Duodenal mucosa (tissue), 2 donors: ENCODE results near the gene TSFM.

Experiments
- H3K27ac ChIP-seq: one replicate; pipeline ENCODE4 v1.7.0; 2013; ENCODE audit warnings: low read depth, low read length
- H3K27me3 ChIP-seq, 2 donors: one replicate each; pipeline ENCODE4 v1.7.0; 2013; ENCODE audit warnings: low read length in 2 of 2, control low read depth in 1 of 2; ENCODE audit not compliant: insufficient read depth in 2 of 2, control insufficient read depth in 1 of 2
- H3K36me3 ChIP-seq, 2 donors: one replicate each; pipeline ENCODE4 v1.7.0; 2013; ENCODE audit warnings: low read length in 2 of 2, control low read depth in 1 of 2; ENCODE audit not compliant: insufficient read depth in 2 of 2, control insufficient read depth in 1 of 2
- H3K4me1 ChIP-seq, 2 donors: one replicate each; pipeline ENCODE4 v1.7.0; 2013; ENCODE audit warnings: low read length in 2 of 2, control low read depth in 1 of 2; ENCODE audit not compliant: insufficient read depth in 2 of 2, control insufficient read depth in 1 of 2
- H3K4me3 ChIP-seq, 2 donors: one replicate each; pipeline ENCODE4 v1.7.0; 2013; ENCODE audit warnings: low read length in 2 of 2, low read depth in 1 of 2
- H3K9ac ChIP-seq, 2 donors: one replicate each; pipeline ENCODE4 v1.7.0; 2013; ENCODE audit warnings: low read length in 2 of 2, low read depth in 1 of 2
- H3K9me3 ChIP-seq, 2 donors: one replicate each; pipeline ENCODE4 v1.7.0; 2013; ENCODE audit warnings: low read length in 2 of 2, control low read depth in 1 of 2; ENCODE audit not compliant: control insufficient read depth in 1 of 2

TSFM gene

GRCh38 chr12:57763881-57764661, 18.5 kb upstream of the TSFM start:
- Histone ChIP-seq H3K4me1 (peaks cover 19 to 29% of the 10 kb centered on the region in 2 donors), H3K9ac (peak overlapping the region in 1 of 2 donors; percentile 67), H3K27ac (no peak overlapping the region), H3K27me3 (peaks cover 25 to 33% of the 10 kb centered on the region in 2 donors), H3K4me3 (peak overlapping the region; percentile 77 to 83), H3K9me3 (no peaks in the 10 kb centered on the region), H3K36me3 (peaks cover 0 to 11% of the 10 kb centered on the region in 2 donors)

- peak overlapping the region; percentile 77 to 83 for H3K4me3 ChIP-seq
- H3K4me1 ChIP-seq: peaks cover 19 to 29% of the 10 kb centered on the region in 2 donors
- peak overlapping the region; percentile 53 to 67 for H3K9ac ChIP-seq
- no peak overlapping the region for H3K27ac ChIP-seq
- H3K9me3 ChIP-seq: no peaks in the 10 kb centered on the region
- peaks cover 0 to 15% of the 10 kb centered on the region in 2 donors for H3K36me3 ChIP-seq
- peaks cover 25 to 33% of the 10 kb centered on the region in 2 donors for H3K27me3 ChIP-seq
These were observed 18.0 kb upstream of the TSFM start for GRCh38 chr12:57764662-57765002.

GRCh38 chr12:57765003-57765697, 17.4 kb upstream of the TSFM start:
- Histone ChIP-seq H3K27ac (no peak overlapping the region), H3K27me3 (peaks cover 25 to 33% of the 10 kb centered on the region in 2 donors), H3K4me1 (peaks cover 19 to 29% of the 10 kb centered on the region in 2 donors), H3K36me3 (peaks cover 0 to 19% of the 10 kb centered on the region in 2 donors), H3K9me3 (no peaks in the 10 kb centered on the region), H3K9ac (peak overlapping the region; percentile 53 to 67), H3K4me3 (peak overlapping the region; percentile 77 to 83)

GRCh38 chr12:57765698-57766463, 16.7 kb upstream of the TSFM start:
- Histone ChIP-seq H3K4me3 (peak overlapping the region; percentile 77 to 83), H3K27ac (no peak overlapping the region), H3K36me3 (peaks cover 5 to 19% of the 10 kb centered on the region in 2 donors), H3K27me3 (peaks cover 25 to 33% of the 10 kb centered on the region in 2 donors), H3K4me1 (peaks cover 23 to 32% of the 10 kb centered on the region in 2 donors), H3K9ac (peak overlapping the region; percentile 7 to 67), H3K9me3 (no peaks in the 10 kb centered on the region)

GRCh38 chr12:57766464-57767304, 15.9 kb upstream of the TSFM start, which contains the start of gene CYP27B1:
CYP27B1 (minus strand) TSS chr12:57767078; CDS start chr12:57767041, 37 bp downstream.
- Histone ChIP-seq H3K4me3 (peak within 1 kb of the TSS; percentile 77 to 83), H3K27ac (no peak within 1 kb of the TSS), H3K9me3 (no peaks in the 10 kb centered on the region), H3K9ac (peak within 1 kb of the TSS in 1 of 2 donors; percentile 32), H3K4me1 (peaks cover 30 to 40% of the 10 kb centered on the region in 2 donors), H3K36me3 (peaks cover 5 to 19% of the 10 kb centered on the region in 2 donors), H3K27me3 (peaks cover 25 to 33% of the 10 kb centered on the region in 2 donors)

- H3K27ac ChIP-seq: no peak overlapping the region
- H3K9me3 ChIP-seq: no peaks in the 10 kb centered on the region
- peak overlapping the region in 1 of 2 donors; percentile 77 for H3K4me3 ChIP-seq
- peaks cover 25 to 33% of the 10 kb centered on the region in 2 donors for H3K27me3 ChIP-seq
- peaks cover 30 to 41% of the 10 kb centered on the region in 2 donors for H3K4me1 ChIP-seq
- no peak overlapping the region for H3K9ac ChIP-seq
- peaks cover 5 to 19% of the 10 kb centered on the region in 2 donors for H3K36me3 ChIP-seq
These were observed 15.3 kb upstream of the TSFM start for GRCh38 chr12:57767305-57767698.

- Histone ChIP-seq H3K27me3 (peaks cover 25 to 33% of the 10 kb centered on the region in 2 donors), H3K9me3 (no peaks in the 10 kb centered on the region), H3K27ac (no peak overlapping the region), H3K4me3 (no peak overlapping the region), H3K36me3 (peaks cover 5 to 19% of the 10 kb centered on the region in 2 donors), H3K4me1 (peaks cover 30 to 43% of the 10 kb centered on the region in 2 donors), H3K9ac (no peak overlapping the region)
These were observed 14.7 kb upstream of the TSFM start for GRCh38 chr12:57767876-57768275.

GRCh38 chr12:57769594-57769993, 13.0 kb upstream of the TSFM start:
- Histone ChIP-seq H3K27ac (no peak overlapping the region), H3K9me3 (no peaks in the 10 kb centered on the region), H3K36me3 (peaks cover 5 to 19% of the 10 kb centered on the region in 2 donors), H3K4me1 (peaks cover 30 to 42% of the 10 kb centered on the region in 2 donors), H3K9ac (no peak overlapping the region), H3K4me3 (no peak overlapping the region), H3K27me3 (peaks cover 24 to 25% of the 10 kb centered on the region in 2 donors)

GRCh38 chr12:57770734-57771133, 11.9 kb upstream of the TSFM start:
- H3K9ac ChIP-seq: no peak overlapping the region
- peaks cover 26 to 31% of the 10 kb centered on the region in 2 donors for H3K4me1 ChIP-seq
- H3K27me3 ChIP-seq: peaks cover 14 to 15% of the 10 kb centered on the region in 2 donors
- H3K36me3 ChIP-seq: peaks cover 5 to 19% of the 10 kb centered on the region in 2 donors
- no peaks in the 10 kb centered on the region for H3K9me3 ChIP-seq
- H3K4me3 ChIP-seq: peak overlapping the region in 1 of 2 donors; percentile 97
- H3K27ac ChIP-seq: no peak overlapping the region
